ENCODE data around the gene LELP1. TPM values are rescaled to one million over a fixed set of nuclear protein-coding genes. Genes with fewer than 3 reads are reported as not detected.

Gene LELP1
- total and polyA plus RNA-seq, 9 of the 15 experiments (the other 6 are each of a cell fraction or from before 2014, with no cell fraction given) = not detected

GRCh38 chr1:153168686-153169085 is 34.5 kb upstream of the LELP1 start:
- no peak overlapping the region for H2AFZ ChIP-seq (ENCODE audit: low read depth, low read length)
- H3K4me3 ChIP-seq = no peak overlapping the region
- intact Hi-C loops (cut with micrococcal nuclease) = no loop called here
- ChIA-PET POLR2A (no interaction called here), CTCF (ENCODE audit: low intra/inter-chr PET ratio) (no interaction called here)
- H3K36me3 ChIP-seq (ENCODE audit: control insufficient read depth, insufficient read depth, low read length) = no peaks in the 10 kb centered on the region
- no TSS peak for BruUV-seq (replicated peaks)
- 0% methylated on average over 2 of the region's 2 CpGs for WGBS (ENCODE audit: insufficient coverage, low coverage, missing lambda C conversion rate)
- TF ChIP-seq MECOM (CRISPR knock-in tag; IDR thresholded peaks at IDR 0.05) (no peak), LARP7 (IDR thresholded peaks at IDR 0.05) (no peak), MCM7 (IDR thresholded peaks at IDR 0.05) (no peak), WHSC1 (IDR thresholded peaks at IDR 0.05; ENCODE audit: low read length) (no peak), KLF10 (CRISPR knock-in tag; IDR thresholded peaks at IDR 0.05) (no peak), JUND (IDR thresholded peaks at IDR 0.05; ENCODE audit: borderline replicate concordance, low read depth, low read length) (no peak), JUND (tag; IDR thresholded peaks at IDR 0.05; ENCODE audit: borderline replicate concordance, low read depth, low read length) (no peak), NFE2L1 (tag; IDR thresholded peaks at IDR 0.05; ENCODE audit: borderline replicate concordance, low read depth) (no peak), U2AF2 (optimal IDR thresholded peaks at IDR 0.05; ENCODE audit: low read depth, low read length) (no peak), ZNF507 (tag; conservative IDR thresholded peaks at IDR 0.05) (no peak), ARNT (IDR thresholded peaks at IDR 0.05) (no peak), BCL6 (CRISPR knock-in tag; IDR thresholded peaks at IDR 0.05) (no peak), RBM15 (IDR thresholded peaks at IDR 0.05; ENCODE audit: insufficient read depth, low read length) (no peak), ZBTB43 (CRISPR knock-in tag; IDR thresholded peaks at IDR 0.05) (no peak), ZNF511 (CRISPR knock-in tag; IDR thresholded peaks at IDR 0.05) (no peak)
- TF ChIP-seq, protein P1, sequence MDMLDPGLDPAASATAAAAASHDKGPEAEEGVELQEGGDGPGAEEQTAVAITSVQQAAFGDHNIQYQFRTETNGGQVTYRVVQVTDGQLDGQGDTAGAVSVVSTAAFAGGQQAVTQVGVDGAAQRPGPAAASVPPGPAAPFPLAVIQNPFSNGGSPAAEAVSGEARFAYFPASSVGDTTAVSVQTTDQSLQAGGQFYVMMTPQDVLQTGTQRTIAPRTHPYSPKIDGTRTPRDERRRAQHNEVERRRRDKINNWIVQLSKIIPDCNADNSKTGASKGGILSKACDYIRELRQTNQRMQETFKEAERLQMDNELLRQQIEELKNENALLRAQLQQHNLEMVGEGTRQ (CRISPR knock-in tag; IDR thresholded peaks at IDR 0.05) = no peak
- TF ChIP-seq, protein P2, sequence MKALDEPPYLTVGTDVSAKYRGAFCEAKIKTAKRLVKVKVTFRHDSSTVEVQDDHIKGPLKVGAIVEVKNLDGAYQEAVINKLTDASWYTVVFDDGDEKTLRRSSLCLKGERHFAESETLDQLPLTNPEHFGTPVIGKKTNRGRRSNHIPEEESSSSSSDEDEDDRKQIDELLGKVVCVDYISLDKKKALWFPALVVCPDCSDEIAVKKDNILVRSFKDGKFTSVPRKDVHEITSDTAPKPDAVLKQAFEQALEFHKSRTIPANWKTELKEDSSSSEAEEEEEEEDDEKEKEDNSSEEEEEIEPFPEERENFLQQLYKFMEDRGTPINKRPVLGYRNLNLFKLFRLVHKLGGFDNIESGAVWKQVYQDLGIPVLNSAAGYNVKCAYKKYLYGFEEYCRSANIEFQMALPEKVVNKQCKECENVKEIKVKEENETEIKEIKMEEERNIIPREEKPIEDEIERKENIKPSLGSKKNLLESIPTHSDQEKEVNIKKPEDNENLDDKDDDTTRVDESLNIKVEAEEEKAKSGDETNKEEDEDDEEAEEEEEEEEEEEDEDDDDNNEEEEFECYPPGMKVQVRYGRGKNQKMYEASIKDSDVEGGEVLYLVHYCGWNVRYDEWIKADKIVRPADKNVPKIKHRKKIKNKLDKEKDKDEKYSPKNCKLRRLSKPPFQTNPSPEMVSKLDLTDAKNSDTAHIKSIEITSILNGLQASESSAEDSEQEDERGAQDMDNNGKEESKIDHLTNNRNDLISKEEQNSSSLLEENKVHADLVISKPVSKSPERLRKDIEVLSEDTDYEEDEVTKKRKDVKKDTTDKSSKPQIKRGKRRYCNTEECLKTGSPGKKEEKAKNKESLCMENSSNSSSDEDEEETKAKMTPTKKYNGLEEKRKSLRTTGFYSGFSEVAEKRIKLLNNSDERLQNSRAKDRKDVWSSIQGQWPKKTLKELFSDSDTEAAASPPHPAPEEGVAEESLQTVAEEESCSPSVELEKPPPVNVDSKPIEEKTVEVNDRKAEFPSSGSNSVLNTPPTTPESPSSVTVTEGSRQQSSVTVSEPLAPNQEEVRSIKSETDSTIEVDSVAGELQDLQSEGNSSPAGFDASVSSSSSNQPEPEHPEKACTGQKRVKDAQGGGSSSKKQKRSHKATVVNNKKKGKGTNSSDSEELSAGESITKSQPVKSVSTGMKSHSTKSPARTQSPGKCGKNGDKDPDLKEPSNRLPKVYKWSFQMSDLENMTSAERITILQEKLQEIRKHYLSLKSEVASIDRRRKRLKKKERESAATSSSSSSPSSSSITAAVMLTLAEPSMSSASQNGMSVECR (CRISPR knock-in tag; IDR thresholded peaks at IDR 0.05) = no peak
- FAIRE-seq = no peak
- in situ Hi-C loops (cut with MboI) = no loop called here
- no peak overlapping the region for H3K9ac ChIP-seq (ENCODE audit: insufficient read depth in 1 of 2, low read depth in 2 of 2, low read length in 2 of 2)
- no peak for ATAC-seq
- no peaks in the 10 kb centered on the region for H3K4me1 ChIP-seq (replicated peaks in 1 of 2; ENCODE audit: control insufficient read depth in 2 of 2, insufficient read depth in 2 of 2, low read length in 2 of 2)
- H3K9me3 ChIP-seq (replicated peaks; ENCODE audit: control insufficient read depth, insufficient read depth, low read depth, low read length) = no peaks in the 10 kb centered on the region
- H4K20me1 ChIP-seq (replicated peaks; ENCODE audit: control insufficient read depth, insufficient read depth, low read length) = no peaks in the 10 kb centered on the region
- no peak overlapping the region for H3K27ac ChIP-seq (ENCODE audit: extremely low read depth, low read depth, low read length)
- no peaks in the 10 kb centered on the region for H3K9me1 ChIP-seq (ENCODE audit: control insufficient read depth, insufficient read depth, low read length)
- H3K79me2 ChIP-seq (ENCODE audit: control insufficient read depth, insufficient read depth, low read length) = no peaks in the 10 kb centered on the region
- H3K27me3 ChIP-seq (ENCODE audit: control insufficient read depth in 2 of 2, insufficient read depth in 2 of 2, low read length in 2 of 2) = peaks cover 0 to 2% of the 10 kb centered on the region in 2 experiments; a peak in 1 of 5 replicates
- no peak overlapping the region for H3K4me2 ChIP-seq (ENCODE audit: insufficient read depth, low read length)
- DNase-seq (ENCODE audit: extremely low read depth in 1 of 4, low spot score in 3 of 4) = no peak
